GOT3 (cell line): ENCODE measurements around the gene IFT57.

Experiments used
- DNase-seq: peaks from one replicate; lab custom pipeline; 2025; ENCODE audit warnings: mixed read lengths; lab: John Stamatoyannopoulos, UW

IFT57 gene

GRCh38 chr3:108218811-108219210 is 3.4 kb downstream of the IFT57 start:
- no peak for DNase-seq

GRCh38 chr3:108215871-108216270 is 6.4 kb downstream of the IFT57 start:
- no peak for DNase-seq

GRCh38 chr3:108209579-108209978 is 12.6 kb downstream of the IFT57 start:
- no peak for DNase-seq

GRCh38 chr3:108208831-108209230 is 13.4 kb downstream of the IFT57 start:
- DNase-seq: no peak

GRCh38 chr3:108202834-108203233 is 19.4 kb downstream of the IFT57 start:
- no peak for DNase-seq

GRCh38 chr3:108202080-108202479 is 20.1 kb downstream of the IFT57 start:
- no peak for DNase-seq

GRCh38 chr3:108201258-108201657 is 21.0 kb downstream of the IFT57 start:
- no peak for DNase-seq

- no peak for DNase-seq
Observed at GRCh38 chr3:108200578-108200977, 21.6 kb downstream of the IFT57 start.

- DNase-seq: no peak
Observed at GRCh38 chr3:108200024-108200423, 22.2 kb downstream of the IFT57 start.

GRCh38 chr3:108191394-108191793 is 30.8 kb downstream of the IFT57 start:
- DNase-seq: no peak

GRCh38 chr3:108190346-108190745 is 31.9 kb downstream of the IFT57 start:
- DNase-seq: no peak

- no peak for DNase-seq
Observed at GRCh38 chr3:108189440-108189839, 32.8 kb downstream of the IFT57 start.

GRCh38 chr3:108185536-108185935 is 36.7 kb downstream of the IFT57 start:
- no peak for DNase-seq

- DNase-seq: no peak
Observed at GRCh38 chr3:108184824-108185223, 37.4 kb downstream of the IFT57 start.

- no peak for DNase-seq
Observed at GRCh38 chr3:108183971-108184370, 38.3 kb downstream of the IFT57 start.

- DNase-seq: no peak
Observed at GRCh38 chr3:108183181-108183580, 39.0 kb downstream of the IFT57 start.

- DNase-seq: no peak
Observed at GRCh38 chr3:108182339-108182738, 39.9 kb downstream of the IFT57 start.

GRCh38 chr3:108181172-108181571 is 41.1 kb downstream of the IFT57 start:
- no peak for DNase-seq

- DNase-seq: no peak
Observed at GRCh38 chr3:108180194-108180593, 42.0 kb downstream of the IFT57 start.

GRCh38 chr3:108178676-108179075 is 43.5 kb downstream of the IFT57 start:
- no peak for DNase-seq

- DNase-seq: no peak
Observed at GRCh38 chr3:108177536-108177935, 44.7 kb downstream of the IFT57 start.

- DNase-seq: no peak
Observed at GRCh38 chr3:108175352-108175751, 46.9 kb downstream of the IFT57 start.

GRCh38 chr3:108171106-108171505 is 51.1 kb downstream of the IFT57 start:
- no peak for DNase-seq

- no peak for DNase-seq
Observed at GRCh38 chr3:108164391-108164790, 57.8 kb downstream of the IFT57 start.

- DNase-seq: no peak
Observed at GRCh38 chr3:108159865-108160264, 62.4 kb downstream of the IFT57 start.
